WTC11 (cell line): ENCODE results near the gene C9orf40. TPM values are rescaled to one million over a fixed set of nuclear protein-coding genes. Genes with fewer than 3 reads are reported as not detected.

Source experiments
- ATAC-seq: fragments of 200-7000 bp; cut with Tn5 transposase; 2 replicates; pipeline ENCODE4 v1.10.0; 2021; ENCODE audit warnings: mild to moderate bottlenecking, moderate library complexity
- CTCF ChIA-PET: fragments of 300-600 bp; sonication (Branson Sonifier 250); formaldehyde crosslinking; loops from one replicate; lab custom pipeline; 2021; ENCODE audit warnings: antibody characterized with exemption; lab: Charles Lee
- POLR2A ChIA-PET: fragments of 350-600 bp; sonication (Branson Sonifier 250); formaldehyde crosslinking; loops from one replicate; lab custom pipeline; 2021; ENCODE audit warnings: antibody characterized with exemption; lab: Charles Lee
- DNase-seq: peaks from one replicate; pipeline ENCODE4 v3.0.0; 2021; ENCODE audit warnings: low spot score
- H3K27ac Mint-ChIP-seq: 2 replicates; pipeline ENCODE4 v1.8.0; 2021; ENCODE audit warnings: mixed read lengths
- H3K27me3 Mint-ChIP-seq: 2 replicates; pipeline ENCODE4 v1.8.0; 2021; ENCODE audit warnings: low read depth, mild to moderate bottlenecking, moderate library complexity, mixed read lengths
- H3K36me3 Mint-ChIP-seq: 2 replicates; pipeline ENCODE4 v1.8.0; 2021; ENCODE audit warnings: mixed read lengths
- H3K4me1 Mint-ChIP-seq: 2 replicates; pipeline ENCODE4 v1.8.0; 2022; ENCODE audit warnings: mixed read lengths
- H3K4me3 Mint-ChIP-seq: 2 replicates; pipeline ENCODE4 v1.8.0; 2021; ENCODE audit warnings: mild to moderate bottlenecking, moderate library complexity, mixed read lengths
- H3K9me3 Mint-ChIP-seq: 2 replicates; pipeline ENCODE4 v1.8.0; 2021; ENCODE audit warnings: mixed read lengths
- ATF2 ChIP-seq: sonication (generic); formaldehyde crosslinking; IDR thresholded peaks from 2 replicates; pipeline ENCODE4 v1.8.1; 2022; ENCODE audit warnings: low read depth, missing genetic modification reagents, borderline replicate concordance
- CREB1 ChIP-seq: sonication (generic); formaldehyde crosslinking; IDR thresholded peaks from 2 replicates; pipeline ENCODE4 v1.8.0; 2023; ENCODE audit warnings: mild to moderate bottlenecking, missing genetic modification reagents
- ERG ChIP-seq: fragments of 250-450 bp; sonication (Bioruptor Pico); IDR thresholded peaks from 2 replicates; pipeline ENCODE4 v1.8.0; 2021; ENCODE audit warnings: mild to moderate bottlenecking
- FOXK1 ChIP-seq: sonication (generic); formaldehyde crosslinking; IDR thresholded peaks from 2 replicates; pipeline ENCODE4 v1.8.0; 2022; ENCODE audit warnings: mild to moderate bottlenecking, moderate library complexity, missing genetic modification reagents
- KAT7 ChIP-seq: sonication (generic); formaldehyde crosslinking; IDR thresholded peaks from 2 replicates; pipeline ENCODE4 v1.8.1; 2023; ENCODE audit warnings: missing genetic modification reagents, mild to moderate bottlenecking, borderline replicate concordance
- MLX ChIP-seq: sonication (generic); formaldehyde crosslinking; IDR thresholded peaks from 2 replicates; pipeline ENCODE4 v1.8.1; 2023; ENCODE audit warnings: mild to moderate bottlenecking, missing genetic modification reagents, moderate library complexity
- NFATC4 ChIP-seq: fragments of 250-450 bp; sonication (Bioruptor Pico); IDR thresholded peaks from 2 replicates; pipeline ENCODE4 v1.9.0; 2021; ENCODE audit warnings: mild to moderate bottlenecking
- NFE2L1 ChIP-seq: sonication (generic); formaldehyde crosslinking; IDR thresholded peaks from 2 replicates; pipeline ENCODE4 v1.8.1; 2023; ENCODE audit warnings: missing genetic modification reagents
- NR3C1 ChIP-seq: sonication (generic); formaldehyde crosslinking; conservative IDR thresholded peaks from 2 replicates; pipeline ENCODE4 v1.8.1; 2023; ENCODE audit warnings: low read depth, mild to moderate bottlenecking, missing genetic modification reagents
- OVOL2 ChIP-seq: fragments of 250-450 bp; sonication (Bioruptor Pico); IDR thresholded peaks from 2 replicates; pipeline ENCODE4 v1.9.0; 2021; ENCODE audit warnings: mild to moderate bottlenecking, borderline replicate concordance
- SOX15 ChIP-seq: fragments of 250-450 bp; sonication (Bioruptor Pico); IDR thresholded peaks from 2 replicates; pipeline ENCODE4 v1.9.0; 2021; ENCODE audit warnings: mild to moderate bottlenecking
- TCF7 ChIP-seq: sonication (generic); formaldehyde crosslinking; IDR thresholded peaks from 2 replicates; pipeline ENCODE4 v1.8.0; 2022; ENCODE audit warnings: mild to moderate bottlenecking, low read depth, missing genetic modification reagents, moderate library complexity
- ZBTB21 ChIP-seq: sonication (generic); formaldehyde crosslinking; IDR thresholded peaks from 2 replicates; pipeline ENCODE4 v1.8.1; 2023; ENCODE audit warnings: mild to moderate bottlenecking, missing genetic modification reagents, borderline replicate concordance
- ZNF138 ChIP-seq: sonication (generic); formaldehyde crosslinking; conservative IDR thresholded peaks from 2 replicates; pipeline ENCODE4 v1.8.1; 2022; ENCODE audit warnings: mild to moderate bottlenecking, moderate library complexity, missing genetic modification reagents
- ZNF263 ChIP-seq: sonication (generic); formaldehyde crosslinking; IDR thresholded peaks from 2 replicates; pipeline ENCODE4 v1.8.1; 2022; ENCODE audit warnings: low read depth, mild to moderate bottlenecking, moderate library complexity, missing genetic modification reagents
- ZNF317 ChIP-seq: sonication (generic); formaldehyde crosslinking; IDR thresholded peaks from 2 replicates; pipeline ENCODE4 v1.8.1; 2023; ENCODE audit warnings: low read depth, mild to moderate bottlenecking, moderate library complexity, missing genetic modification reagents, borderline replicate concordance
- ZNF423 ChIP-seq: fragments of 250-450 bp; sonication (Bioruptor Pico); IDR thresholded peaks from 2 replicates; pipeline ENCODE4 v2.1.2; 2022; ENCODE audit warnings: mild to moderate bottlenecking, moderate library complexity
- total RNA-seq: library from RNA; stranded (reverse); gene quantifications from 3 replicates; pipeline ENCODE4 v1.2.3, GENCODE V29; 2021
- TF ChIP-seq, protein P1 (sequence below): sonication (generic); formaldehyde crosslinking; IDR thresholded peaks from 2 replicates; pipeline ENCODE4 v1.8.0; 2023; ENCODE audit warnings: mild to moderate bottlenecking, missing genetic modification reagents

The C9orf40 gene
- total RNA-seq, 1 experiment from 2014 or later = 10.3 TPM

GRCh38 chr9:74977287-74977686, 24.6 kb upstream of the C9orf40 start:
- peaks cover 64% of the 10 kb centered on the region for H3K36me3 Mint-ChIP-seq
- H3K27me3 Mint-ChIP-seq = no peaks in the 10 kb centered on the region; the same call in 1 of the 2 replicates
- no peak overlapping the region for H3K27ac Mint-ChIP-seq
- no peak for ATAC-seq
- H3K9me3 Mint-ChIP-seq = peaks cover 40% of the 10 kb centered on the region
- POLR2A ChIA-PET = no interaction called here
- no peak overlapping the region for H3K4me3 Mint-ChIP-seq
- CTCF ChIA-PET = no interaction called here
- TF ChIP-seq ZNF423 (no peak), ZNF263 (CRISPR knock-in tag) (no peak), ATF2 (CRISPR knock-in tag) (no peak), CREB1 (CRISPR knock-in tag) (no peak), NFE2L1 (CRISPR knock-in tag) (no peak), NR3C1 (CRISPR knock-in tag) (no peak), ERG (CRISPR knock-in tag) (no peak)
- peaks cover 8% of the 10 kb centered on the region for H3K4me1 Mint-ChIP-seq
- DNase-seq = no peak

GRCh38 chr9:74975538-74975937, 22.8 kb upstream of the C9orf40 start:
- DNase-seq (no peak), ATAC-seq (no peak)
- H3K36me3 Mint-ChIP-seq = peaks cover 64% of the 10 kb centered on the region
- CTCF ChIA-PET = no interaction called here
- H3K4me1 Mint-ChIP-seq = peaks cover 8% of the 10 kb centered on the region
- TF ChIP-seq MLX (CRISPR knock-in tag) (no peak), ZBTB21 (CRISPR knock-in tag) (no peak), OVOL2 (no peak), FOXK1 (CRISPR knock-in tag) (no peak), CREB1 (CRISPR knock-in tag) (no peak), ZNF317 (CRISPR knock-in tag) (no peak), ZNF423 (no peak), TCF7 (CRISPR knock-in tag) (no peak), SOX15 (no peak), KAT7 (CRISPR knock-in tag) (no peak), ZNF138 (CRISPR knock-in tag) (no peak), NFATC4 (CRISPR knock-in tag) (no peak), ERG (CRISPR knock-in tag) (no peak)
- TF ChIP-seq, protein P1, sequence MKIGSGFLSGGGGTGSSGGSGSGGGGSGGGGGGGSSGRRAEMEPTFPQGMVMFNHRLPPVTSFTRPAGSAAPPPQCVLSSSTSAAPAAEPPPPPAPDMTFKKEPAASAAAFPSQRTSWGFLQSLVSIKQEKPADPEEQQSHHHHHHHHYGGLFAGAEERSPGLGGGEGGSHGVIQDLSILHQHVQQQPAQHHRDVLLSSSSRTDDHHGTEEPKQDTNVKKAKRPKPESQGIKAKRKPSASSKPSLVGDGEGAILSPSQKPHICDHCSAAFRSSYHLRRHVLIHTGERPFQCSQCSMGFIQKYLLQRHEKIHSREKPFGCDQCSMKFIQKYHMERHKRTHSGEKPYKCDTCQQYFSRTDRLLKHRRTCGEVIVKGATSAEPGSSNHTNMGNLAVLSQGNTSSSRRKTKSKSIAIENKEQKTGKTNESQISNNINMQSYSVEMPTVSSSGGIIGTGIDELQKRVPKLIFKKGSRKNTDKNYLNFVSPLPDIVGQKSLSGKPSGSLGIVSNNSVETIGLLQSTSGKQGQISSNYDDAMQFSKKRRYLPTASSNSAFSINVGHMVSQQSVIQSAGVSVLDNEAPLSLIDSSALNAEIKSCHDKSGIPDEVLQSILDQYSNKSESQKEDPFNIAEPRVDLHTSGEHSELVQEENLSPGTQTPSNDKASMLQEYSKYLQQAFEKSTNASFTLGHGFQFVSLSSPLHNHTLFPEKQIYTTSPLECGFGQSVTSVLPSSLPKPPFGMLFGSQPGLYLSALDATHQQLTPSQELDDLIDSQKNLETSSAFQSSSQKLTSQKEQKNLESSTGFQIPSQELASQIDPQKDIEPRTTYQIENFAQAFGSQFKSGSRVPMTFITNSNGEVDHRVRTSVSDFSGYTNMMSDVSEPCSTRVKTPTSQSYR (CRISPR knock-in tag) = no peak
- H3K27me3 Mint-ChIP-seq = no peaks in the 10 kb centered on the region; the same call in 1 of the 2 replicates
- H3K27ac Mint-ChIP-seq = no peak overlapping the region
- H3K9me3 Mint-ChIP-seq = peaks cover 40% of the 10 kb centered on the region
- POLR2A ChIA-PET = no interaction called here
- no peak overlapping the region for H3K4me3 Mint-ChIP-seq
